Glomerular visceral epithelial cell (primary cell): ENCODE data around the gene KDM6A.
A peak's percentile ranks its signal among the peaks of the same experiment; 100 is the strongest.
"Not testable (repeated sequence)": the region's sequence is repeated elsewhere in the genome, so short reads cannot be mapped to it uniquely, and the experiment has no call there.

Source experiments
- DNase-seq: peaks from one replicate; pipeline ENCODE4 v3.0.0-alpha.2; 2016; ENCODE audit errors: extremely low spot score

The KDM6A gene

GRCh38 chrX:45007598-45007997 is 134.6 kb downstream of the KDM6A start:
- no peak for DNase-seq

DNA sequence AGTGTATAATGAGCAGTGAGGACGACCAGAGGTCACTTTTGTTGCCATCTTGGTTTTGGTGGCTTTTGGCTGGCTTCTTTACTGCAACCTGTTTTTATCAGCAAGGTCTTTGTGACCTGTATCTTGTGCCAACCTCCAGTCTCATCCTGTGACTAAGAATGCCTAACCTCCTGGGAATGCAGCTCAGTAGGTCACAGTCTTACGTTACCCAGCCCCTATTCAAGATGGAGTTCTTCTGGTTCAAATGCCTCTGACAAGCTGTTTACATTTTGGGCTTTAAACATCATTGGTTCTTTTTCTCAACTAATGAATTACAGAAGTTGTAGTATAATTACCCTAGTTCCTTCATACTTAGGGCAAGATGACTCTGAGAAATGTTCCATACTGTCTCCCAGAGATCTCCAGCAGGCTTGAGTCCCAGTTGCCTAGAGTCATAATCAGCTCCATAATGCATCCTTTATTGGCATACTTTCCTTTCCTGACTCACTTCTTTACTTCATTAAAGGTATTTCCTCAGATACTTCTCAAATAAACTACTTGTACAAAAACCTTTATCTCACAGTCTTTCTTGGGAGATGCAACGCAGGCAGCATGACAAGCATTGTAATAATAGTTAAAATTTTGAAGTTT is 136.5 kb downstream of the KDM6A start:
- no peak for DNase-seq

GRCh38 chrX:45011131-45011530 is 138.1 kb downstream of the KDM6A start:
- peak; percentile 35 for DNase-seq

DNA sequence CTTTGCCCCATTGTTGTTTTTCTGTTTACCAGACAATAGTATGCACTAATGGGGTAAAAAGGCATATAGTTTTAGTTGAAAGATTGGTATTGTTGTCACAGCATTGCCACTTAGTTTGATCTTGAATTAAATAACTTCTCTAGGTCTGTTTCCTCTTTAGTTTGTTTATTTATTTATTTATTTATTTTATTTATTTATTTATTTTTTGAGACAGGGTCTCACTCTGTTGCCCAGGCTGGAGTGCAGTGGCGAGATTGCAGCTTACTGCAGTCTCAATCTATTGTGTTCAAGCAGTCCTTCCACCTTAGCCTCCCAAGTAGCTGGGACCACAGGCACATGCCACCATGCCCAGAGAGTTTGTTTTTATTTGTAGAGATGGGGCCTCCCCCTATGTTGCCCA is 138.6 kb downstream of the KDM6A start:
- DNase-seq = no peak

- no peak for DNase-seq
Observed at GRCh38 chrX:45017946-45018345, 145.0 kb downstream of the KDM6A start.

DNA sequence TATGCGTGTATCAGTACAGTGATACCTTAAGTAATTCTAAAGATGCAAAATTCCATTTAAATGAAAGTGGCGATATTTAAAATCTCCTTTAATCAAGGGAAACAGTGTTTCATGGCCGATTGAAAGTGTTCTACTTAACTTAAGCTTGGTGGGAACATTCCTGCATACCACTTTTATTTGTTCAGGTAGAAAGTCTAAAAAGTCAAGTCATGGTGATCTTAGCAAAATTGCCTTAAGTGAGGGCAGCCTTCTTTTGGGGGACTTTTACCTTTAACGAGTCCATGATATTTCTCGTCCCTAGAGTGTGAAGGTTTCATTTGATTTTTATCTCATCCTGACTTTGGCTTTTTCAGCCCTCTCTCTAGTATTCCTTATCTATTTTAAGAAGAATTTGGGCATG is 149.2 kb downstream of the KDM6A start:
- DNase-seq = no peak

GRCh38 chrX:45024501-45024900 is 151.5 kb downstream of the KDM6A start:
- DNase-seq = no peak

- DNase-seq = no peak
Observed at GRCh38 chrX:45026036-45026435, 153.0 kb downstream of the KDM6A start.

- no peak for DNase-seq
Observed at GRCh38 chrX:45031830-45032378, 158.9 kb downstream of the KDM6A start.

GRCh38 chrX:45035071-45035470 is 162.1 kb downstream of the KDM6A start:
- no peak for DNase-seq

GRCh38 chrX:45036161-45036560 is 163.2 kb downstream of the KDM6A start:
- no peak for DNase-seq

DNA sequence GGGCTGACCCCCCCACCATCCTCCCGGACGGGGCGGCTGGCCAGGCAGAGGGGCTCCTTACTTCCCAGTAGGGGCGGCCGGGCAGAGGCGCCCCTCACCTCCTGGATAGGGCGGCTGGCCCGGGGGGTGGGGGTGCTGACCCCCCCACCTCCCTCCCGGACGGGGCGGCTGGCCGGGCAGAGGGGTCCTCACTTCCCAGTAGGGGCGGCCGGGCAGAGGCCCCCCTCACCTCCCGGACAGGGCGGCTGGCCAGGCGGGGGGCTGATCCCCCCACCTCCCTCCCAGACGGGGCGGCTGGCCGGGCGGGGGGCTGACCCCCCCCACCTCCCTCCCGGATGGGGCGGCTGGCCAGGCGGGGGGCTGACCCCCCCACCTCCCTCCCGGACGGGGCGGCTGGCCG is 167.1 kb downstream of the KDM6A start:
- DNase-seq = not testable (repeated sequence)

GRCh38 chrX:45046417-45046816 is 173.4 kb downstream of the KDM6A start:
- DNase-seq = no peak

DNA sequence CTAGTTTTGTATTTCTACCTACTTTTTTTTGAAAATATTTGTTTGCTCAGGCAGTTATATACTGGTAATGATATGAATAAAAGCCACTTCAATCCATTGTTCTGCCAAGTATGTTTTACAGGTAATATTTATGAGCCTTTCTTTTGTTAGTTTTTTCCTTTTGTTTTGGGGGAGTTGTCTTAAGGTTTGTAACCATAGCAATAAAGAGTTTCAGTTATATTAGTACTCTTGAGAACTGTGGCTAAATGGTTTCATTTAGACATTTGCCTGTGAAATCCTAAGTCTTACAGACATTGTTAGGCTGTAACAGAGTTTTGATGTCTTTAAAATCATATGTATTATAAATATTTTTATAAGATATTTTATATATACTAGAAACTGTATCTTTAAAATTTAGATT is 177.6 kb downstream of the KDM6A start:
- DNase-seq = no peak

GRCh38 chrX:45056428-45057145 is 183.6 kb downstream of the KDM6A start:
- no peak for DNase-seq

- DNase-seq = not testable (repeated sequence)
Observed at GRCh38 chrX:45059906-45060305, 186.9 kb downstream of the KDM6A start.

GRCh38 chrX:45063319-45064095 is 190.5 kb downstream of the KDM6A start:
- DNase-seq = peak; percentile 8

- peak; percentile 0 for DNase-seq
Observed at GRCh38 chrX:45068569-45068968, 195.6 kb downstream of the KDM6A start.

DNA sequence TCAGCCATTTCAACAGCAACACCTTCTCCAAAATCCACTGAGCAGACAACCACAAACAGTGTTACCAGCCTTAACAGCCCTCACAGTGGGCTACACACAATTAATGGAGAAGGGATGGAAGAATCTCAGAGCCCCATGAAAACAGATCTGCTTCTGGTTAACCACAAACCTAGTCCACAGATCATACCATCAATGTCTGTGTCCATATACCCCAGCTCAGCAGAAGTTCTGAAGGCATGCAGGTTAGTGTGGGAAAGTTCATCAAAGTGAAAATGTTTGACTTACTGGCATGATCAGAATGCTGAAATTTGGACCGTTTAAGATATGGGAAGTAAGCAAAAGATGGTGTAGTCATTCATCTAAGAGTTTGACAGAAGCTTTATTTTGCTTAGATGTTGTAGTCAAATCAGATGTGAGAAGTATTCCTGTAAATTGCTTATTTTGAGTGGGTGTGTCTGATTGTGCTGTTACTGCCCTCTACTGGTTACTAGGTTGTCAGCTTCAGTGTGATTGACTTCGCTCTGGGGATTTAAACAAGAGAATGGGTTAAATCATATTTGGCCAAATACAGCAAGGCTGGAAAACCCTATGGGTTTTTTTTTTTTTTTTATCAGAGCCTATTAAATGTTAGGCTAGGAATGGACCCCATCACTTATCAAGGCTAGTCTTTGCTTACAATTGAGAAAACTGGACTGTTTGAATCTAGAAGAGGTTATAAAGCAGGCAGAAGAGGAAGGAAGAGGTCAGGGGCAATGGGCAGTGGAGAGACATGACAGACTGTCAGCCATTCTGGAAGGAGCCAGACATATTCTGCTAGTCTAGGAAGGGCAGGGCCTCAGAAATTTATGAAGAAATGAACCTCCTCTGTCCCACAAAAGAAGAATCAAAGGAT is 197.4 kb downstream of the KDM6A start:
- DNase-seq = peak; percentile 38

DNA sequence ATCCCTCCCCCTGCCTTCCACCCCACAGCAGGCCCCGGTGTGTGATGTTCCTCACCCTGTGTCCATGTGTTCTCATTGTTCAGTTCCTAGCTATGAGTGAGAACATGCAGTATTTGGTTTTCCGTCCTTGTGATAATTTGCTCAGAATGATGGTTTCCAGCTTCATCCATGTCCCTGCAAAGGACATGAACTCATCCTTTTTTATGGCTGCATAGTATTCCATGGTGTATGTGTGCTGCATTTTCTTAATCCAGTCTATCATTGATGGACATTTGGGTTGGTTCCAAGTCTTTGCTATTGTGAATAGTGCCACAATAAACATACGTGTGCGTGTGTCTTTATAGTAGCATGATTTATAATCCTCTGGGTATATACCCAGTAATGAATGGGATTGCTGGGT is 200.0 kb downstream of the KDM6A start:
- DNase-seq = not testable (repeated sequence)

- no peak for DNase-seq
Observed at GRCh38 chrX:45077748-45078424, 204.9 kb downstream of the KDM6A start.
